K562 (cell line): ENCODE measurements around the gene RBSN. TPM values are rescaled to one million over a fixed set of nuclear protein-coding genes. Genes with fewer than 3 reads are reported as not detected.
A peak's percentile ranks its signal among the peaks of the same experiment; 100 is the strongest.

ENCODE experiments used
- BRCA1 ChIP-seq, 2 experiments: fragments of 450-650 bp in 1 of 2; sonication (generic) in 1 of 2; formaldehyde crosslinking in 1 of 2; IDR thresholded peaks; 2 replicates each; pipeline versions ENCODE4 v1.5.0 to v1.6.1; 2017 to 2020; ENCODE audit warnings: mild to moderate bottlenecking in 1 of 2, missing genetic modification reagents in 1 of 2
- EHMT2 ChIP-seq: fragments of 450-650 bp; IDR thresholded peaks from 2 replicates; pipeline ENCODE4 v1.6.1; 2018; ENCODE audit warnings: antibody characterized with exemption
- ELF1 ChIP-seq: fragments of 200-800 bp; sonication (Bioruptor generic); IDR thresholded peaks from 2 replicates; pipeline ENCODE4 v1.6.1; 2016; ENCODE audit warnings: missing genetic modification characterization, missing compliant biosample characterization
- IFI16 ChIP-seq: fragments of 250-450 bp; sonication (Bioruptor Pico); IDR thresholded peaks from 2 replicates; pipeline ENCODE4 v2.1.2; 2022; ENCODE audit warnings: mild to moderate bottlenecking, inconsistent platforms
- ILK ChIP-seq: fragments of 450-650 bp; IDR thresholded peaks from 2 replicates; pipeline ENCODE4 v1.6.1; 2016; ENCODE audit warnings: missing genetic modification characterization, low read depth, mild to moderate bottlenecking, missing compliant biosample characterization, moderate library complexity, borderline replicate concordance
- MAFF ChIP-seq: IDR thresholded peaks from 2 replicates; pipeline ENCODE4 v1.6.1; 2012; ENCODE audit warnings: low read length, improper control_type of control experiment
- MBD2 ChIP-seq: sonication (generic); IDR thresholded peaks from 2 replicates; pipeline ENCODE4 v1.6.1; 2016; ENCODE audit warnings: low read depth, borderline replicate concordance
- SNRNP70 ChIP-seq: fragments of 200-400 bp; formaldehyde crosslinking; optimal IDR thresholded peaks from 2 replicates; pipeline ENCODE3; 2017; ENCODE audit warnings: low read depth, low read length
- SUPT5H ChIP-seq: fragments of 450-650 bp; IDR thresholded peaks from 2 replicates; pipeline ENCODE4 v1.6.1; 2016
- YY1 ChIP-seq, 3 experiments: IDR thresholded peaks; 2 replicates each; pipeline ENCODE4 v1.6.1; 2011; ENCODE audit warnings: low read length in 2 of 3, mild to moderate bottlenecking in 2 of 3, moderate library complexity in 2 of 3, borderline replicate concordance in 1 of 3, control low read depth in 1 of 3, low read depth in 1 of 3; ENCODE audit not compliant: insufficient read depth in 3 of 3, insufficient replicate concordance in 2 of 3, control insufficient read depth in 1 of 3, insufficient read length in 1 of 3; ENCODE audit errors: extremely low read depth in 1 of 3
- ZNF146 ChIP-seq: IDR thresholded peaks from one replicate; pipeline ENCODE4 v1.6.1; 2018; ENCODE audit warnings: missing compliant biosample characterization; ENCODE audit not compliant: unreplicated experiment
- polyA plus RNA-seq, 8 experiments: library from polyadenylated mRNA; depleted of rRNA in 4 of 8; stranded (reverse) in 5 of 8; unstranded in 3 of 8; fragments of >200 nt; fragmentation: Nextera tagmentation in 2 of 8; fragmentation: Illumina TruSeq in 1 of 8; extraction: Ambion mirVana in 2 of 8; extraction: Trizol in 1 of 8; gene quantifications; 2 replicates each; pipeline versions ENCODE4 v1.2.1 to v1.2.3, GENCODE V29; 2011 to 2014; ENCODE audit warnings: inconsistent platforms in 1 of 8, missing spikeins in 1 of 8
- total RNA-seq, 7 experiments: library from RNA; depleted of rRNA in 6 of 7; stranded (reverse); fragments of >200 nt in 6 of 7; fragmentation: Illumina TruSeq in 2 of 7; extraction: Trizol in 2 of 7; gene quantifications; 2 replicates each; pipeline versions ENCODE4 v1.2.1 to v1.2.3, GENCODE V29; 2011 to 2021; ENCODE audit warnings: low replicate concordance in 1 of 7
- TF ChIP-seq, protein P1 (sequence below): sonication (generic); formaldehyde crosslinking; IDR thresholded peaks from 2 replicates; pipeline ENCODE4 v1.8.0; 2023; ENCODE audit warnings: mild to moderate bottlenecking, missing genetic modification reagents
- TF ChIP-seq, protein P2 (sequence below), 2 experiments: IDR thresholded peaks; 2 replicates each; pipeline ENCODE4 v1.6.1; 2011; ENCODE audit warnings: borderline replicate concordance in 1 of 2, control low read depth in 1 of 2, low read depth in 1 of 2, low read length in 1 of 2, mild to moderate bottlenecking in 1 of 2, mixed read lengths in 1 of 2, moderate library complexity in 1 of 2; ENCODE audit not compliant: insufficient read depth in 1 of 2, insufficient read length in 1 of 2, poor library complexity in 1 of 2, severe bottlenecking in 1 of 2; ENCODE audit errors: extremely low read depth in 1 of 2
- TF ChIP-seq, protein P3 (sequence below): sonication (generic); formaldehyde crosslinking; IDR thresholded peaks from 2 replicates; pipeline ENCODE4 v1.8.1; 2022; ENCODE audit warnings: missing genetic modification reagents
- TF ChIP-seq, protein P4 (sequence below): IDR thresholded peaks from 2 replicates; pipeline ENCODE4 v1.6.1; 2016; ENCODE audit warnings: missing genetic modification characterization, missing compliant biosample characterization
- TF ChIP-seq, protein P5 (sequence below): fragments of 450-650 bp; IDR thresholded peaks from 2 replicates; pipeline ENCODE4 v1.6.1; 2016

The RBSN gene
- total and polyA plus RNA-seq, 9 of the 15 experiments (the other 6 are each of a cell fraction or from before 2014, with no cell fraction given): 2.9 to 19.6 (median 15.0) TPM

DNA sequence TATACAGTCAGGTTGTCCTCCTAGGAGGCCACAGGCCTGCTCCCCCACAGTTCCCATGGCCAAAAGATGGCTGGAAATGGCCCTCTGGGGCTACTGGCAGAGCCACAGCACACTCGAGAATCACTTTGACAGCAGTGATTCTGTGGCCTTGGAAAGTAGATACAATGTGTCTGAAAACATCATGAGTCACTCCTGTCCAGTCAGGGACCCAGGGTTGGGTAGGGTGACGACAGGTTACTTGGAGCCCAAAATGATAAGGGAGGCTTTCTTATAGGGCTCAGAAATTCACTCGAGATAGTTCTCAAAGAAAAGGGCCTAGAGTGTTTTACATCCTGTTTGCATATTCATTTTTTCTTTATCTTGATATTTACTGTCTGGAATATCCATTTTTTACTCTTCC is 58.1 kb downstream of the RBSN start (continued):
- TF ChIP-seq MBD2: no peak
- TF ChIP-seq BRCA1 (IDR thresholded peaks at IDR 0.05): no peak
- TF ChIP-seq BRCA1 (CRISPR knock-in tag; IDR thresholded peaks at IDR 0.05): no peak
- TF ChIP-seq, protein P1, sequence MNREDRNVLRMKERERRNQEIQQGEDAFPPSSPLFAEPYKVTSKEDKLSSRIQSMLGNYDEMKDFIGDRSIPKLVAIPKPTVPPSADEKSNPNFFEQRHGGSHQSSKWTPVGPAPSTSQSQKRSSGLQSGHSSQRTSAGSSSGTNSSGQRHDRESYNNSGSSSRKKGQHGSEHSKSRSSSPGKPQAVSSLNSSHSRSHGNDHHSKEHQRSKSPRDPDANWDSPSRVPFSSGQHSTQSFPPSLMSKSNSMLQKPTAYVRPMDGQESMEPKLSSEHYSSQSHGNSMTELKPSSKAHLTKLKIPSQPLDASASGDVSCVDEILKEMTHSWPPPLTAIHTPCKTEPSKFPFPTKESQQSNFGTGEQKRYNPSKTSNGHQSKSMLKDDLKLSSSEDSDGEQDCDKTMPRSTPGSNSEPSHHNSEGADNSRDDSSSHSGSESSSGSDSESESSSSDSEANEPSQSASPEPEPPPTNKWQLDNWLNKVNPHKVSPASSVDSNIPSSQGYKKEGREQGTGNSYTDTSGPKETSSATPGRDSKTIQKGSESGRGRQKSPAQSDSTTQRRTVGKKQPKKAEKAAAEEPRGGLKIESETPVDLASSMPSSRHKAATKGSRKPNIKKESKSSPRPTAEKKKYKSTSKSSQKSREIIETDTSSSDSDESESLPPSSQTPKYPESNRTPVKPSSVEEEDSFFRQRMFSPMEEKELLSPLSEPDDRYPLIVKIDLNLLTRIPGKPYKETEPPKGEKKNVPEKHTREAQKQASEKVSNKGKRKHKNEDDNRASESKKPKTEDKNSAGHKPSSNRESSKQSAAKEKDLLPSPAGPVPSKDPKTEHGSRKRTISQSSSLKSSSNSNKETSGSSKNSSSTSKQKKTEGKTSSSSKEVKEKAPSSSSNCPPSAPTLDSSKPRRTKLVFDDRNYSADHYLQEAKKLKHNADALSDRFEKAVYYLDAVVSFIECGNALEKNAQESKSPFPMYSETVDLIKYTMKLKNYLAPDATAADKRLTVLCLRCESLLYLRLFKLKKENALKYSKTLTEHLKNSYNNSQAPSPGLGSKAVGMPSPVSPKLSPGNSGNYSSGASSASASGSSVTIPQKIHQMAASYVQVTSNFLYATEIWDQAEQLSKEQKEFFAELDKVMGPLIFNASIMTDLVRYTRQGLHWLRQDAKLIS: no peak
- TF ChIP-seq, protein P2, sequence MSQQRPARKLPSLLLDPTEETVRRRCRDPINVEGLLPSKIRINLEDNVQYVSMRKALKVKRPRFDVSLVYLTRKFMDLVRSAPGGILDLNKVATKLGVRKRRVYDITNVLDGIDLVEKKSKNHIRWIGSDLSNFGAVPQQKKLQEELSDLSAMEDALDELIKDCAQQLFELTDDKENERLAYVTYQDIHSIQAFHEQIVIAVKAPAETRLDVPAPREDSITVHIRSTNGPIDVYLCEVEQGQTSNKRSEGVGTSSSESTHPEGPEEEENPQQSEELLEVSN (IDR thresholded peaks at IDR 0.05; ENCODE audit: borderline replicate concordance in 1 of 2, extremely low read depth in 1 of 2, insufficient read depth in 1 of 2, insufficient read length in 1 of 2, low read depth in 1 of 2, low read length in 1 of 2, poor library complexity in 1 of 2, severe bottlenecking in 1 of 2): no peak
- no peak for TF ChIP-seq YY1 (IDR thresholded peaks at IDR 0.05; ENCODE audit: borderline replicate concordance in 1 of 3, control insufficient read depth in 1 of 3, extremely low read depth in 1 of 3, insufficient read depth in 3 of 3, insufficient read length in 1 of 3, insufficient replicate concordance in 2 of 3, low read depth in 1 of 3, low read length in 2 of 3)
- no peak for TF ChIP-seq ELF1 (tag)
- TF ChIP-seq, protein P3, sequence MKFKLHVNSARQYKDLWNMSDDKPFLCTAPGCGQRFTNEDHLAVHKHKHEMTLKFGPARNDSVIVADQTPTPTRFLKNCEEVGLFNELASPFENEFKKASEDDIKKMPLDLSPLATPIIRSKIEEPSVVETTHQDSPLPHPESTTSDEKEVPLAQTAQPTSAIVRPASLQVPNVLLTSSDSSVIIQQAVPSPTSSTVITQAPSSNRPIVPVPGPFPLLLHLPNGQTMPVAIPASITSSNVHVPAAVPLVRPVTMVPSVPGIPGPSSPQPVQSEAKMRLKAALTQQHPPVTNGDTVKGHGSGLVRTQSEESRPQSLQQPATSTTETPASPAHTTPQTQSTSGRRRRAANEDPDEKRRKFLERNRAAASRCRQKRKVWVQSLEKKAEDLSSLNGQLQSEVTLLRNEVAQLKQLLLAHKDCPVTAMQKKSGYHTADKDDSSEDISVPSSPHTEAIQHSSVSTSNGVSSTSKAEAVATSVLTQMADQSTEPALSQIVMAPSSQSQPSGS (CRISPR knock-in tag): no peak
- TF ChIP-seq EHMT2: no peak
- TF ChIP-seq SNRNP70: no peak
- 0 out of 2 replicates have a peak, but pooled peaks have one; percentile 28 for TF ChIP-seq MAFF
- no peak for TF ChIP-seq IFI16 (CRISPR knock-in tag)
- TF ChIP-seq, protein P4, sequence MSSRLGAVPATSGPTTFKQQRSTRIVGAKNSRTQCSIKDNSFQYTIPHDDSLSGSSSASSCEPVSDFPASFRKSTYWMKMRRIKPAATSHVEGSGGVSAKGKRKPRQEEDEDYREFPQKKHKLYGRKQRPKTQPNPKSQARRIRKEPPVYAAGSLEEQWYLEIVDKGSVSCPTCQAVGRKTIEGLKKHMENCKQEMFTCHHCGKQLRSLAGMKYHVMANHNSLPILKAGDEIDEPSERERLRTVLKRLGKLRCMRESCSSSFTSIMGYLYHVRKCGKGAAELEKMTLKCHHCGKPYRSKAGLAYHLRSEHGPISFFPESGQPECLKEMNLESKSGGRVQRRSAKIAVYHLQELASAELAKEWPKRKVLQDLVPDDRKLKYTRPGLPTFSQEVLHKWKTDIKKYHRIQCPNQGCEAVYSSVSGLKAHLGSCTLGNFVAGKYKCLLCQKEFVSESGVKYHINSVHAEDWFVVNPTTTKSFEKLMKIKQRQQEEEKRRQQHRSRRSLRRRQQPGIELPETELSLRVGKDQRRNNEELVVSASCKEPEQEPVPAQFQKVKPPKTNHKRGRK: no peak
- TF ChIP-seq, protein P5, sequence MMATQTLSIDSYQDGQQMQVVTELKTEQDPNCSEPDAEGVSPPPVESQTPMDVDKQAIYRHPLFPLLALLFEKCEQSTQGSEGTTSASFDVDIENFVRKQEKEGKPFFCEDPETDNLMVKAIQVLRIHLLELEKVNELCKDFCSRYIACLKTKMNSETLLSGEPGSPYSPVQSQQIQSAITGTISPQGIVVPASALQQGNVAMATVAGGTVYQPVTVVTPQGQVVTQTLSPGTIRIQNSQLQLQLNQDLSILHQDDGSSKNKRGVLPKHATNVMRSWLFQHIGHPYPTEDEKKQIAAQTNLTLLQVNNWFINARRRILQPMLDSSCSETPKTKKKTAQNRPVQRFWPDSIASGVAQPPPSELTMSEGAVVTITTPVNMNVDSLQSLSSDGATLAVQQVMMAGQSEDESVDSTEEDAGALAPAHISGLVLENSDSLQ: 0 out of 2 replicates have a peak, but pooled peaks have one; percentile 42
- TF ChIP-seq ILK (tag): no peak
- TF ChIP-seq SUPT5H: 0 out of 2 replicates have a peak, but pooled peaks have one; percentile 6
- no peak for TF ChIP-seq ZNF146 (CRISPR knock-in tag)
